Calu3 (cell line): ENCODE measurements around the gene RNF217. TPM values are rescaled to one million over a fixed set of nuclear protein-coding genes. Genes with fewer than 3 reads are reported as not detected.

ENCODE experiments used
- BruUV-seq: library from RNA; stranded (reverse); fragments of 400-500 nt; replicated peaks from 2 replicates; lab custom pipeline; 2021; lab: Mats Ljungman, UMichigan
- CTCF ChIA-PET: fragments of 300-600 bp; sonication (Branson Sonifier 250); formaldehyde crosslinking; loops from one replicate; lab custom pipeline; 2022; ENCODE audit warnings: antibody characterized with exemption; lab: Charles Lee
- DNase-seq: peaks from one replicate; pipeline ENCODE4 v3.0.0; 2022
- H3K27ac Mint-ChIP-seq: one replicate; pipeline ENCODE4 v1.8.0; 2022; ENCODE audit warnings: mixed read lengths; ENCODE audit not compliant: unreplicated experiment
- H3K27me3 Mint-ChIP-seq: one replicate; pipeline ENCODE4 v1.8.0; 2022; ENCODE audit warnings: mixed read lengths; ENCODE audit not compliant: unreplicated experiment
- H3K36me3 Mint-ChIP-seq: one replicate; pipeline ENCODE4 v1.8.0; 2022; ENCODE audit warnings: mild to moderate bottlenecking, moderate library complexity, mixed read lengths; ENCODE audit not compliant: insufficient read depth, unreplicated experiment
- H3K4me1 Mint-ChIP-seq: one replicate; pipeline ENCODE4 v1.8.0; 2022; ENCODE audit warnings: mild to moderate bottlenecking, low read depth, mixed read lengths; ENCODE audit not compliant: unreplicated experiment
- H3K4me3 Mint-ChIP-seq: one replicate; pipeline ENCODE4 v1.8.0; 2022; ENCODE audit warnings: mild to moderate bottlenecking, low read depth, moderate library complexity, mixed read lengths; ENCODE audit not compliant: unreplicated experiment
- H3K9me3 Mint-ChIP-seq: one replicate; pipeline ENCODE4 v1.8.0; 2022; ENCODE audit warnings: low read depth, mixed read lengths; ENCODE audit not compliant: unreplicated experiment
- intact Hi-C: fragments of 100-400 bp; cut with micrococcal nuclease; formaldehyde crosslinking; loops from one replicate; pipeline ENCODE4 v1.10.0; 2022; ENCODE audit not compliant: unreplicated experiment
- total RNA-seq: library from RNA; stranded (reverse); gene quantifications from 2 replicates; pipeline ENCODE4 v1.2.3, GENCODE V29; 2022
- TF ChIP-seq, protein P1 (sequence below): fragments of 200-600 bp; IDR thresholded peaks from one replicate; pipeline ENCODE4 v1.8.0; 2022; ENCODE audit warnings: antibody characterized with exemption; ENCODE audit not compliant: unreplicated experiment

The RNF217 gene
- total RNA-seq, 1 experiment from 2014 or later = 15.4 TPM

DNA sequence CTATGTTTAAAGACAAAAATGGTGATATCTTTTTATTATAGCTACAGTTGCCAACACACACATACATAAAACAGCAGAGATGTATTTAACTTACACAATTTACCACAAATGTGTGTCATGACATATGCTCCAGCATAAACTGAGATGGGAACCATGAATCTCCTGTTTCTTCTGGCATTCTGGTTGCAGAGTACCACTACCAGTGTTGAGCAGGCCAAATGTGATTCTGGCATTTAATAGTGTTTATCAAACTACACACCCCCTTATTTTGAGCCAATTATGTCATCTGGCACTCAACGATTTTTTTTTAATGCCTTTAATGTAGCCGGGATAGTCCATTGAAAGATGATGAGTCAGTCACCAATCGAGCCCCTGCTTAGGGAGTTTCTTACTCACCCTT lies 132.3 kb downstream of the RNF217 start:
- TF ChIP-seq, protein P1, sequence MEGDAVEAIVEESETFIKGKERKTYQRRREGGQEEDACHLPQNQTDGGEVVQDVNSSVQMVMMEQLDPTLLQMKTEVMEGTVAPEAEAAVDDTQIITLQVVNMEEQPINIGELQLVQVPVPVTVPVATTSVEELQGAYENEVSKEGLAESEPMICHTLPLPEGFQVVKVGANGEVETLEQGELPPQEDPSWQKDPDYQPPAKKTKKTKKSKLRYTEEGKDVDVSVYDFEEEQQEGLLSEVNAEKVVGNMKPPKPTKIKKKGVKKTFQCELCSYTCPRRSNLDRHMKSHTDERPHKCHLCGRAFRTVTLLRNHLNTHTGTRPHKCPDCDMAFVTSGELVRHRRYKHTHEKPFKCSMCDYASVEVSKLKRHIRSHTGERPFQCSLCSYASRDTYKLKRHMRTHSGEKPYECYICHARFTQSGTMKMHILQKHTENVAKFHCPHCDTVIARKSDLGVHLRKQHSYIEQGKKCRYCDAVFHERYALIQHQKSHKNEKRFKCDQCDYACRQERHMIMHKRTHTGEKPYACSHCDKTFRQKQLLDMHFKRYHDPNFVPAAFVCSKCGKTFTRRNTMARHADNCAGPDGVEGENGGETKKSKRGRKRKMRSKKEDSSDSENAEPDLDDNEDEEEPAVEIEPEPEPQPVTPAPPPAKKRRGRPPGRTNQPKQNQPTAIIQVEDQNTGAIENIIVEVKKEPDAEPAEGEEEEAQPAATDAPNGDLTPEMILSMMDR = no peak
- H3K36me3 Mint-ChIP-seq = peaks cover 5% of the 10 kb centered on the region
- H3K27me3 Mint-ChIP-seq = no peaks in the 10 kb centered on the region
- no peaks in the 10 kb centered on the region for H3K4me1 Mint-ChIP-seq
- no TSS peak for BruUV-seq
- no peak overlapping the region for H3K4me3 Mint-ChIP-seq
- CTCF ChIA-PET = no interaction called here
- no peak overlapping the region for H3K27ac Mint-ChIP-seq
- H3K9me3 Mint-ChIP-seq = no peaks in the 10 kb centered on the region
- DNase-seq = no peak
- intact Hi-C loops = no loop called here

DNA sequence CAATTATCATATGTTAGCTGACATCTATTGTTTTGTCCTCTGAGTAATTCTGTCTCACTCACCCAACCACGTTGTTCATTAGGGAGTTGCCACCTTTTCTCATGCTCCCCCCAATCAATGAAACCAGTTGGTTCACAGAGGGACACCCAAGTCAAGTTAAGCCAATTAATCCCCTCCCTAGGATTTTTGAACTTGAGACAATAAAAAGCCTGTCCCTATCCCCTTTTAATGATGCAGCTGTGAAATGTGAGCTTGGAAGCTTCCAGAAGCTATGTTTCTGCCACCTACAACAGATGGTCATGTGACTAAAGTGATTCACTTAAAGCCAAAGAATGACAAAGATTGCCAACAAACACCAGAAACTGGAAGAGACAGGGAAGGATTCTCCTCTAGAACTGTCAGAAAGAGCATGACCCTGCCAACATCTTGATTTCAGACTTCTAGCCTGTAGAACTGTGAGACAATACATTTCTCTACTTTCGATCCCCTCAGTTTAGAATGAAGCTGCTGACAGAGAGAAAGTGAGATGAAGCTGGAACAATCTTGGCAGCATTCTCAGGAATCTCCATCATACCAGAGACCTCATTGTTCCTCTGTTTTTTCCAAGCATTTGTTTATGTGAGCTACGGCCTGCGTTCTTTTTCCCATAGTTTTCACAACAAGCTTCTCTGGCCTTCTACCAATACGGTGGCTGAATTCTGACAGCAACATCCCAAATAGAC lies 133.5 kb downstream of the RNF217 start:
- no peak overlapping the region for H3K4me3 Mint-ChIP-seq
- no peak overlapping the region for H3K27ac Mint-ChIP-seq
- H3K36me3 Mint-ChIP-seq = peaks cover 10% of the 10 kb centered on the region
- H3K9me3 Mint-ChIP-seq = no peaks in the 10 kb centered on the region
- DNase-seq = no peak
- CTCF ChIA-PET = no interaction called here
- no peaks in the 10 kb centered on the region for H3K27me3 Mint-ChIP-seq
- intact Hi-C loops = no loop called here
- peaks cover 7% of the 10 kb centered on the region for H3K4me1 Mint-ChIP-seq
- BruUV-seq = no TSS peak
- TF ChIP-seq, protein P1 = no peak

DNA sequence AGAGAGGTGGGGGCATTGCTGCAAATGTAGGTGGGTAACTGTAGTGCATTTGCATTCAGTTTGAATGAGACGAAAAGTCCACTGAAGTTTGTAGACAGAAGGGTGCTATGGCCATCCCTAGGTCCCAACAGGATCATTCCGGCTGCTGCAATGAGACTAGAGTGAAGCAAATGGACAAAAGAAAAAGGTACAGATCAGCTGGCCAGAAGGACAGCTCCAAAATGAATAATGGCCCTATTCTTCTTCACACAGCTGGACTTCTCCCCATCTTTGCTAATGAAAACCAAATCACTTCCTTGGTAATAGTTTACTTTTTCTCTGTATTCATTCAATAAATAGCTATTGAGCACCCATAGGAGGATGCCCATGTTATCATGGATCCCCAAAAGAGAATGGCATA lies 134.9 kb downstream of the RNF217 start:
- CTCF ChIA-PET = no interaction called here
- no peak for DNase-seq

DNA sequence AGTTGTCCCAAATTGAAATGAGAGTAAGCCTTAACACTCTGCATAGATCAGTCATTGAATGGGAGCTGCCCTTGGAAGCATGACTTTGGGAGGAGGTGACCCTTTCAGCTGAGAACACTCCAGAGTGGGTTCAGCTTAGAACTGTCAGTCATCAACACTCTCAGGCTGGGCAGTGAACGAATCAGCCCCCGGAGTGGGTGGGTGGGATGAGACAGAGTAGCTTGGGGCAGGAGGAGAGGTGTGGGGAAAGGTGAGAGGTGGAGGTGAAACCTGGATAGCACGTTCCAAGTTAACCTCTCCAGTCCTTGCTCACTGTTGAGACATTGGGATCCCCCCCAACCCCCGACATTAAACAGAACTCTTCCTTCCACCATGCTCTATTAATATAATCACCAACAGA lies 136.0 kb downstream of the RNF217 start:
- TF ChIP-seq, protein P1 = no peak
- CTCF ChIA-PET = no interaction called here
- H3K4me1 Mint-ChIP-seq = peaks cover 29% of the 10 kb centered on the region
- H3K9me3 Mint-ChIP-seq = no peaks in the 10 kb centered on the region
- intact Hi-C loops = no loop called here
- BruUV-seq = no TSS peak
- H3K36me3 Mint-ChIP-seq = peaks cover 10% of the 10 kb centered on the region
- DNase-seq = no peak
- no peaks in the 10 kb centered on the region for H3K27me3 Mint-ChIP-seq
- no peak overlapping the region for H3K4me3 Mint-ChIP-seq
- H3K27ac Mint-ChIP-seq = no peak overlapping the region

More for the DNA sequence above, 134.9 kb downstream of the RNF217 start:
- TF ChIP-seq, protein P1 = no peak
- H3K27ac Mint-ChIP-seq = no peak overlapping the region
- peaks cover 18% of the 10 kb centered on the region for H3K4me1 Mint-ChIP-seq
- no peaks in the 10 kb centered on the region for H3K27me3 Mint-ChIP-seq
- peaks cover 10% of the 10 kb centered on the region for H3K36me3 Mint-ChIP-seq
- no peaks in the 10 kb centered on the region for H3K9me3 Mint-ChIP-seq
- no TSS peak for BruUV-seq
- H3K4me3 Mint-ChIP-seq = no peak overlapping the region
- intact Hi-C loops = no loop called here
